ENCODE results near the gene PFDN4. TPM values are rescaled to one million over a fixed set of nuclear protein-coding genes. Genes with fewer than 3 reads are reported as not detected.

Gene PFDN4
- total and polyA plus RNA-seq, 2 of the 13 experiments (the other 11 are each of a cell fraction or from before 2014, with no cell fraction given), result 59.8 to 227 TPM

DNA sequence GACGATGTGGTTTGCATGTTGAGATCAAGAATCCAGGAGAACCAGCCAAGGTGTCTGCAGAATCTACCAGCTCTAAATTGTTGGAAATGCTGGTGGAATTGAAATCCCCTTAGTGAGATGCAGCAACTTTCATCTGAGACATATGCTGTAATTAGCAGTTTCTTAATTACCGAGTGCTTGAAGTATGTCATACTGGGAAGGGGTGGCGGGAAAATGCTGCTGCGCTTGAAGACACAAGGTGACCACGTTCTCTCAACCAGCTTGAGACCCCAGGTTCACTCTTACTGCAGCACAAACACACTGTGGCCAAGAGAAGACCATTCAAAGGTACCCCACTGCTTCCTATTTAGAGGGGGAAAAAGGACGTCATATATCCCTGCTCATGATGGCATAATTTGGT, 59.0 kb downstream of the PFDN4 start:
- ATAC-seq (no peak), DNase-seq (ENCODE audit: low spot score) (no peak), FAIRE-seq (no peak)
- ChIA-PET POLR2A (interaction anchor here (1.0 kb wide), 1 partner anchor 58 kb away, joined by 3 read pairs; no protein-coding TSS in a partner anchor), CTCF (ENCODE audit: low intra/inter-chr PET ratio, low total read pairs) (no interaction called here)
- Histone ChIP-seq H3K9me3 (ENCODE audit: low read length) (no peaks in the 10 kb centered on the region), H3K27me3 (ENCODE audit: control insufficient read depth in 1 of 2, insufficient read depth in 2 of 2, low read length in 2 of 2) (peaks cover 0 to 5% of the 10 kb centered on the region in 2 experiments; a peak in 1 of 5 replicates), H3K36me3 (replicated peaks in 1 of 2; ENCODE audit: control insufficient read depth in 1 of 2, insufficient read depth in 2 of 2, low read length in 2 of 2) (no peaks in the 10 kb centered on the region), H3K4me3 (replicated peaks in 1 of 3; ENCODE audit: insufficient read depth in 1 of 3, low read depth in 2 of 3, low read length in 3 of 3) (no peak overlapping the region), H3K27ac (ENCODE audit: extremely low read length, insufficient read depth, low read length) (no peak overlapping the region), H2AFZ (ENCODE audit: low read length) (no peak overlapping the region), H3K79me2 (ENCODE audit: insufficient read depth, low read length) (no peaks in the 10 kb centered on the region), H3K9ac (ENCODE audit: insufficient read depth, low read depth, low read length) (no peak overlapping the region), H3K4me2 (ENCODE audit: low read depth, low read length) (no peak overlapping the region), H4K20me1 (ENCODE audit: insufficient read depth, low read length) (no peaks in the 10 kb centered on the region), H3K4me1 (ENCODE audit: insufficient read depth, low read length) (peaks cover 8% of the 10 kb centered on the region; the same call in 1 of the 2 replicates)
- TF ChIP-seq MED1 (CRISPR knock-in tag; IDR thresholded peaks at IDR 0.05) (no peak), ZNF678 (CRISPR knock-in tag; IDR thresholded peaks at IDR 0.05) (no peak), ZNF7 (CRISPR knock-in tag; IDR thresholded peaks at IDR 0.05) (no peak)
- in situ Hi-C loops (cut with HindIII; ENCODE audit: extremely low pct_ligation_motif_present, low pct_unique_long_range_greater_than_20kb), result no loop called here
- intact Hi-C loops (cut with micrococcal nuclease; ENCODE audit: unreplicated experiment), result no loop called here
- BruUV-seq (replicated peaks), result no TSS peak
- 15% methylated on average over 6 of the region's 6 CpGs for WGBS (ENCODE audit: low lambda C conversion rate)

DNA sequence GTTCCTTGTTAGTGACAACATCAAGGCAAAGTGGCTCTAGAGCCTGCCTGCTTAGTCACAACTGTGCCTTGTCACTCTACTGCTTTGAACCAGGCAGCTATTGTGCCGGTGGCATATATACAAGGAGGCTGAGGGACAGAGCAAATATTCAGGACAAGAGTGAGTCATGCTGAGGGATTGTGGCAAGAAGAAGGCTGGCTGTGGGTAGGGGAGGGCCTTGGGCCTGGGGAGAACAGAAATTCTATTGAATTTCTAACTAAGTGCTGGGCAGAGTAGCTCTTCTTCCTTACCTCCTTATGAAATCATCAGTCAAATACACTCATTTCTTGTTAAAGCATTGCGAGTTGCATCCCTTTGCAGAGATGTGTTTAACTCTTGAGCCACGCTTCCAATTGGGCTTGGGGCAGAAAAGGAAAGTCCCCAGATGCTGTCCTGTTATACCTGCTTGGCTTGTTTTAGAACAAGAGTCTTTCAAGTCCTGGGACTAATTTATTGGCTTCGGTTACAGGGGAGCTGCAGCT, 59.7 kb downstream of the PFDN4 start:
- ATAC-seq, result peak; percentile 99
- CTCF ChIA-PET (ENCODE audit: low intra/inter-chr PET ratio, low total read pairs), result no interaction called here
- H2AFZ ChIP-seq (ENCODE audit: low read length), result no peak overlapping the region
- no peaks in the 10 kb centered on the region for H3K9me3 ChIP-seq (ENCODE audit: low read length)
- no peak overlapping the region for H3K9ac ChIP-seq (ENCODE audit: insufficient read depth, low read depth, low read length)
- FAIRE-seq, result no peak
- no peak overlapping the region for H3K27ac ChIP-seq (ENCODE audit: extremely low read length, insufficient read depth, low read length)
- no peak overlapping the region for H3K4me3 ChIP-seq (replicated peaks in 1 of 3; ENCODE audit: insufficient read depth in 1 of 3, low read depth in 2 of 3, low read length in 3 of 3)
- POLR2A ChIA-PET, result interaction anchor here (1.0 kb wide), 1 partner anchor 59 kb away, joined by 3 read pairs; no protein-coding TSS in a partner anchor
- no peak overlapping the region for H3K4me2 ChIP-seq (ENCODE audit: low read depth, low read length)
- in situ Hi-C loops (cut with HindIII; ENCODE audit: extremely low pct_ligation_motif_present, low pct_unique_long_range_greater_than_20kb), result no loop called here
- peak; percentile 85 for DNase-seq (ENCODE audit: low spot score)
- H4K20me1 ChIP-seq (ENCODE audit: insufficient read depth, low read length), result no peaks in the 10 kb centered on the region
- H3K4me1 ChIP-seq (ENCODE audit: insufficient read depth, low read length), result peaks cover 8% of the 10 kb centered on the region; the same call in 1 of the 2 replicates
- no peaks in the 10 kb centered on the region for H3K79me2 ChIP-seq (ENCODE audit: insufficient read depth, low read length)
- peaks cover 0 to 5% of the 10 kb centered on the region in 2 experiments; a peak in 1 of 5 replicates for H3K27me3 ChIP-seq (ENCODE audit: control insufficient read depth in 1 of 2, insufficient read depth in 2 of 2, low read length in 2 of 2)
- WGBS (ENCODE audit: low lambda C conversion rate), result 9% methylated on average over 4 of the region's 4 CpGs
- no peaks in the 10 kb centered on the region for H3K36me3 ChIP-seq (replicated peaks in 1 of 2; ENCODE audit: control insufficient read depth in 1 of 2, insufficient read depth in 2 of 2, low read length in 2 of 2)
- intact Hi-C loops (cut with micrococcal nuclease; ENCODE audit: unreplicated experiment), result no loop called here
- BruUV-seq (replicated peaks), result no TSS peak
- 0 out of 2 replicates have a peak, but pooled peaks have one; percentile 22 for TF ChIP-seq KDM2A (CRISPR knock-in tag; IDR thresholded peaks at IDR 0.05; ENCODE audit: borderline replicate concordance, low read depth)
- TF ChIP-seq ZMYM3 (CRISPR knock-in tag; IDR thresholded peaks at IDR 0.05), result no peak
- TF ChIP-seq SOX5 (CRISPR knock-in tag; IDR thresholded peaks at IDR 0.05; ENCODE audit: borderline replicate concordance), result no peak; the same call in 1 of the 2 replicates
- TF ChIP-seq LCORL (IDR thresholded peaks at IDR 0.05), result no peak
- TF ChIP-seq LCORL (CRISPR knock-in tag; IDR thresholded peaks at IDR 0.05), result no peak
- peak; percentile 39; the same call in 1 of the 2 replicates for TF ChIP-seq ZNF644 (CRISPR knock-in tag; IDR thresholded peaks at IDR 0.05; ENCODE audit: low read depth)
- TF ChIP-seq TEAD3 (CRISPR knock-in tag; optimal IDR thresholded peaks at IDR 0.05; ENCODE audit: borderline replicate concordance), result peak; percentile 48
- TF ChIP-seq, protein P1, sequence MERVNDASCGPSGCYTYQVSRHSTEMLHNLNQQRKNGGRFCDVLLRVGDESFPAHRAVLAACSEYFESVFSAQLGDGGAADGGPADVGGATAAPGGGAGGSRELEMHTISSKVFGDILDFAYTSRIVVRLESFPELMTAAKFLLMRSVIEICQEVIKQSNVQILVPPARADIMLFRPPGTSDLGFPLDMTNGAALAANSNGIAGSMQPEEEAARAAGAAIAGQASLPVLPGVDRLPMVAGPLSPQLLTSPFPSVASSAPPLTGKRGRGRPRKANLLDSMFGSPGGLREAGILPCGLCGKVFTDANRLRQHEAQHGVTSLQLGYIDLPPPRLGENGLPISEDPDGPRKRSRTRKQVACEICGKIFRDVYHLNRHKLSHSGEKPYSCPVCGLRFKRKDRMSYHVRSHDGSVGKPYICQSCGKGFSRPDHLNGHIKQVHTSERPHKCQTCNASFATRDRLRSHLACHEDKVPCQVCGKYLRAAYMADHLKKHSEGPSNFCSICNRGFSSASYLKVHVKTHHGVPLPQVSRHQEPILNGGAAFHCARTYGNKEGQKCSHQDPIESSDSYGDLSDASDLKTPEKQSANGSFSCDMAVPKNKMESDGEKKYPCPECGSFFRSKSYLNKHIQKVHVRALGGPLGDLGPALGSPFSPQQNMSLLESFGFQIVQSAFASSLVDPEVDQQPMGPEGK (CRISPR knock-in tag; IDR thresholded peaks at IDR 0.05), result peak; percentile 68; the same call in 1 of the 2 replicates
- no peak for TF ChIP-seq FOXA1 (IDR thresholded peaks at IDR 0.05)
- 0 out of 2 replicates have a peak, but pooled peaks have one; percentile 7 for TF ChIP-seq FOXA1 (CRISPR knock-in tag; IDR thresholded peaks at IDR 0.05)
- TF ChIP-seq EP300 (IDR thresholded peaks at IDR 0.05; ENCODE audit: low read depth in 2 of 2, low read length in 2 of 2), result no peak
- 0 out of 2 replicates have a peak, but pooled peaks have one; percentile 14 for TF ChIP-seq EP300 (CRISPR knock-in tag; IDR thresholded peaks at IDR 0.05; ENCODE audit: borderline replicate concordance)
- TF ChIP-seq YEATS2 (CRISPR knock-in tag; IDR thresholded peaks at IDR 0.05; ENCODE audit: borderline replicate concordance), result 0 out of 2 replicates have a peak, but pooled peaks have one; percentile 39
- TF ChIP-seq ZNF614 (CRISPR knock-in tag; IDR thresholded peaks at IDR 0.05; ENCODE audit: borderline replicate concordance), result no peak
- TF ChIP-seq GTF2F1 (IDR thresholded peaks at IDR 0.05; ENCODE audit: low read length), result no peak
